WERI-Rb-1 (cell line): Measurements from ENCODE around the gene CFAP299.
"Not testable (repeated sequence)": the region's sequence is repeated elsewhere in the genome, so short reads cannot be mapped to it uniquely, and the experiment has no call there.

Source experiments
- DNase-seq: peaks from one replicate; pipeline ENCODE4 v3.0.0-alpha.2; 2020
- H3K27ac ChIP-seq: fragments of 250-450 bp; sonication (Bioruptor Pico); 2 replicates; pipeline ENCODE4 v1.5.1; 2020; ENCODE audit warnings: mild to moderate bottlenecking, moderate library complexity
- H3K27me3 ChIP-seq: fragments of 250-450 bp; sonication (Bioruptor Pico); 2 replicates; pipeline ENCODE4 v1.5.1; 2021; ENCODE audit warnings: mild to moderate bottlenecking, low read depth, moderate library complexity; ENCODE audit not compliant: insufficient read depth, severe bottlenecking
- H3K36me3 ChIP-seq: fragments of 250-450 bp; sonication (Bioruptor Pico); 2 replicates; pipeline ENCODE4 v1.5.1; 2020; ENCODE audit warnings: mild to moderate bottlenecking, moderate library complexity
- H3K4me3 ChIP-seq: 2 replicates; pipeline ENCODE4 v1.5.1; 2011; ENCODE audit warnings: low read depth, mild to moderate bottlenecking, control low read depth, low read length
- H3K9me3 ChIP-seq: fragments of 250-450 bp; sonication (Bioruptor Pico); 2 replicates; pipeline ENCODE4 v1.5.1; 2021; ENCODE audit warnings: mild to moderate bottlenecking, moderate library complexity; ENCODE audit not compliant: severe bottlenecking
- TF ChIP-seq, protein P1 (sequence below): IDR thresholded peaks from 2 replicates; pipeline ENCODE4 v1.5.1; 2011; ENCODE audit warnings: low read depth, mild to moderate bottlenecking, control low read depth, inconsistent platforms, low read length

CFAP299 gene

DNA sequence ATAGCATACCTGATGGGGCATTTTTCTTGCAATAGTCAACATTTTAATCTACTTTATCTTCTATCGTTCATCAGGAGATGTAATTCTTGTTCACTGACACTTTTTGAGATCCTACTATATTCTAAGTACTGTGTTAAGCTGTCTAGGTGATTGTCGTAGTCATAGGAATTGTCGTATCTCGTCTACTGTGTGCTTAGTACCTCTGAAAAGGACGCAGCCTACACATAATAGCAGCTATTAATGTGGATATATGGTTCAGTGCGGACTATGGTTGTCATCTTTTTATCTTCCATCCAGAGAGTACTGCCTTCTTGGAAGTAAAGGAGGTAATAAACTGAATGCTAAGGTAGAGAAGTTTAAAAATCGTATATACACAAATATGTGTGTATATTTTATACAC, 21.9 kb upstream of the CFAP299 start:
- Histone ChIP-seq H3K36me3 (no peaks in the 10 kb centered on the region), H3K27me3 (peaks cover 6% of the 10 kb centered on the region), H3K4me3 (no peak overlapping the region), H3K27ac (no peak overlapping the region), H3K9me3 (no peaks in the 10 kb centered on the region)
- DNase-seq = no peak
- TF ChIP-seq, protein P1, sequence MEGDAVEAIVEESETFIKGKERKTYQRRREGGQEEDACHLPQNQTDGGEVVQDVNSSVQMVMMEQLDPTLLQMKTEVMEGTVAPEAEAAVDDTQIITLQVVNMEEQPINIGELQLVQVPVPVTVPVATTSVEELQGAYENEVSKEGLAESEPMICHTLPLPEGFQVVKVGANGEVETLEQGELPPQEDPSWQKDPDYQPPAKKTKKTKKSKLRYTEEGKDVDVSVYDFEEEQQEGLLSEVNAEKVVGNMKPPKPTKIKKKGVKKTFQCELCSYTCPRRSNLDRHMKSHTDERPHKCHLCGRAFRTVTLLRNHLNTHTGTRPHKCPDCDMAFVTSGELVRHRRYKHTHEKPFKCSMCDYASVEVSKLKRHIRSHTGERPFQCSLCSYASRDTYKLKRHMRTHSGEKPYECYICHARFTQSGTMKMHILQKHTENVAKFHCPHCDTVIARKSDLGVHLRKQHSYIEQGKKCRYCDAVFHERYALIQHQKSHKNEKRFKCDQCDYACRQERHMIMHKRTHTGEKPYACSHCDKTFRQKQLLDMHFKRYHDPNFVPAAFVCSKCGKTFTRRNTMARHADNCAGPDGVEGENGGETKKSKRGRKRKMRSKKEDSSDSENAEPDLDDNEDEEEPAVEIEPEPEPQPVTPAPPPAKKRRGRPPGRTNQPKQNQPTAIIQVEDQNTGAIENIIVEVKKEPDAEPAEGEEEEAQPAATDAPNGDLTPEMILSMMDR = no peak

DNA sequence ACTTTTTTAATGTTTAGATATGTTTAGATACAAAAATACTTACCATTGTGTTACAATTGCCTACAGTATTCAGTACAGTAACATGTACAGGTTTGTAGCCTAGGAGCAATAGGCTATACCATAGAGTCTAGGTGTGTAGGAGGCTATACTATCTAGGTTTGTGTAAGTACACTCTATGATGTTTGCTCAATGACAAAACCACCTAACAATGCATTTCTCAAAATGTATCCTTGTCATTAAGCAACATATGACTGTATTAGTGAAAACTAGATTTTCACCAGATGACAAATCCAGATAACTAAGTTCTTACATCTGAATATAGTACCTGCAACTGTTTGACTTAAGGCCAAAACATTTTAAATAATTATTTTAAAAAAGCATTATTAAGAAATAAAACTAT, 19.7 kb upstream of the CFAP299 start:
- DNase-seq, H3K27me3 ChIP-seq: not testable (repeated sequence)

DNA sequence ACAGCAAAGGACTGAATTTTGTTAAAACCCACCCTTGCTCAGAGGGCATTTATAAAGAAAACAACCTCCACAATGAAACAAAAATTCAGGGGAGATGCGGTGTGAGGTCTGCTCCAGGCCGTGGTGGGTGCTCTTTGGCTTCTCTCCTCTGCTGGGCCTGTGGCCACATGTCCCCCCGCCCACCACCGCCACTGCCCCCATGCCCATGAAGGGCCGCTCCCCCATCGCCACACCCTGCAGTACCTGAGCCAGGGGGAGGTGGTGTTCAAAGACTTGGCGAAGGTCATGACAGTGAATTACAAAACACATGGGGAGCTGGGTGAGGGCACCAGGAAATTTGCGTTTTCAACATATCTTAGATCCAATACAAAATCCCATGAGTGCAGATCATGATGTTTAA, 14.2 kb upstream of the CFAP299 start:
- Histone ChIP-seq H3K27me3 (no peaks in the 10 kb centered on the region), H3K27ac (no peak overlapping the region), H3K9me3 (no peaks in the 10 kb centered on the region), H3K36me3 (no peaks in the 10 kb centered on the region), H3K4me3 (no peak overlapping the region)
- TF ChIP-seq, protein P1 = no peak
- no peak for DNase-seq

More for the DNA sequence above, 19.7 kb upstream of the CFAP299 start:
- H3K9me3 ChIP-seq, H3K4me3 ChIP-seq, H3K27ac ChIP-seq, H3K36me3 ChIP-seq: not testable (repeated sequence)

DNA sequence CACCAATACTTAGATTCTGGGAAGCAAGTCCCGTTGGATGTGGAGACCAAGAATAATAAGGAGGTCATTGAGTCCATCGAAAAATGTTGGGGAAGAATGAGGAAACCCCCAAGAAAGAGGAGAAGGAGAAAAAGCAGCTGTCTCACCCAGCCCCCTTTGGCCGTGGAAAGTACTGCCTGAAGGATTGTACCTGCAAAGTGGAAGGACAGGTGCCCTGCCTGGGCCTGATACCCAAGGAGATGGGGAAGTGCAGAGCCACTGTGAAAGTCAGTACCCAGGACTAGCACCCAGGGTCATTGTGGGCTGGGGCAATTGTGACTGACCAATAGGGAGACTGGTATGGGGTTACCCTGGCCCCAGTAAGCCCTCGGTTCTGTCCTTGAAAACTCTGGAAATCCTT, 13.8 kb upstream of the CFAP299 start:
- Histone ChIP-seq H3K27me3 (no peaks in the 10 kb centered on the region), H3K4me3 (no peak overlapping the region)
- TF ChIP-seq, protein P1 = no peak

DNA sequence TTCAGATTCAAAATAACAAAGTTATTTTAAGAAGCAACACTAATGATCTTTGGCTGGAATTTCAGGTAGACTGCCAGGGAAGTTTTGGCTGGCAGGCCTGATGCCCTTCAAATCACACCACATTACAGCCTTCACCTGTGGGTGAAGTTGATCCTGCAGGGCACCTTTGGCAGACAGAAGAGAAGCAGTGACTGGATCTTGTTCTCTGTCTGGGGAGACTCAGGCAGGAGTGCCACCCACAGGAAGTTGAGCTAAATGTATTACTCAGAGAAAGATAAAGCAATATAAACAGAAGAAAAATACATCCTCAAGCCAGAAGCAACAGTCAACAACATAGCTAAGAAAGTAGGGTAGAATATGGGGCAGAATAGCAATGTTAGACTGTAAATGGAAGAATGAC, 12.8 kb upstream of the CFAP299 start:
- DNase-seq = peak; percentile 33
- Histone ChIP-seq H3K27me3 (no peaks in the 10 kb centered on the region), H3K36me3 (no peaks in the 10 kb centered on the region), H3K4me3 (no peak overlapping the region), H3K9me3 (no peaks in the 10 kb centered on the region), H3K27ac (no peak overlapping the region)
- TF ChIP-seq, protein P1 = peak; percentile 23; the same call in 1 of the 2 replicates

More for the DNA sequence above, 13.8 kb upstream of the CFAP299 start:
- DNase-seq = no peak
- Histone ChIP-seq H3K27ac (no peak overlapping the region), H3K36me3 (no peaks in the 10 kb centered on the region), H3K9me3 (no peaks in the 10 kb centered on the region)

DNA sequence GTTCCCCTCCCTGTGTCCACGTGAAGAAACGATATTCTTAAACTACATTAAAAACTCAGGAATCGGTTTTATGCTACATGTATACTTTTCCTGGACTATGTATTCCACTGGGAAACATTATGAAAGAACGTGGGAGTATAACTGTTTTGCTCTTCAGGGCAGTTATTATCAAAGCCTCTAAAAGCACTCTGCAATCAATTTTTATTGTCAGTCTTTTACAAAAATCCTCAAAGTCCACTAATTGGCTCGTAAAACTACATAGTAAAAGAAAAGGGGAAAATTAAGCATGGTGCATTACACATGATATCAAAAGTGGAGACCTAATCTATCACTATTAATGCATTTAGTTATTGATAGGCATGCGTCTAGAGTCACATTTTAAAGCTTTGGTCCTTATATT, 11.4 kb upstream of the CFAP299 start:
- TF ChIP-seq, protein P1 = no peak
- DNase-seq = no peak
- Histone ChIP-seq H3K36me3 (no peaks in the 10 kb centered on the region), H3K27me3 (no peaks in the 10 kb centered on the region), H3K9me3 (no peaks in the 10 kb centered on the region), H3K4me3 (no peak overlapping the region), H3K27ac (no peak overlapping the region)
